Measurements from ENCODE around the gene NPTXR. TPM values are rescaled to one million over a fixed set of nuclear protein-coding genes. Genes with fewer than 3 reads are reported as not detected.
"Not testable (repeated sequence)": the region's sequence is repeated elsewhere in the genome, so short reads cannot be mapped to it uniquely, and the experiment has no call there.

The NPTXR gene
- total and polyA plus RNA-seq, 7 donors: under 0.01 to 14.4 (median 4.2) TPM; not detected in 1

GRCh38 chr22:38817196-38817595 lies 26.6 kb downstream of the NPTXR start:
- Histone ChIP-seq H3K9me3 (no peaks in the 10 kb centered on the region), H3K4me1 (no peaks in the 10 kb centered on the region), H3K27ac (no peak overlapping the region), H3K4me3 (no peak overlapping the region), H3K36me3 (no peaks in the 10 kb centered on the region), H3K27me3 (no peaks in the 10 kb centered on the region)
- TF ChIP-seq POLR2A (IDR thresholded peaks at IDR 0.05): no peak
- TF ChIP-seq CTCF (IDR thresholded peaks at IDR 0.05): no peak
- TF ChIP-seq POLR2AphosphoS5 (IDR thresholded peaks at IDR 0.05): no peak
- TF ChIP-seq EP300 (IDR thresholded peaks at IDR 0.05): no peak
- intact Hi-C loops (cut with DNase I): no loop called here
- no peak for DNase-seq
- 80 to 91% methylated on average over 6 of the region's 6 CpGs for WGBS, 2 donors

- WGBS, 2 donors: 48 to 69% methylated on average over 1 of the region's 1 CpG
- Histone ChIP-seq H3K27me3 (no peaks in the 10 kb centered on the region), H3K9me3 (no peaks in the 10 kb centered on the region), H3K4me3 (no peak overlapping the region), H3K4me1 (no peaks in the 10 kb centered on the region), H3K36me3 (no peaks in the 10 kb centered on the region), H3K27ac (no peak overlapping the region)
- DNase-seq: no peak
- intact Hi-C loops (cut with DNase I): no loop called here
- TF ChIP-seq CTCF (IDR thresholded peaks at IDR 0.05): no peak
- no peak for TF ChIP-seq POLR2AphosphoS5 (IDR thresholded peaks at IDR 0.05)
- no peak for TF ChIP-seq EP300 (IDR thresholded peaks at IDR 0.05)
- TF ChIP-seq POLR2A (IDR thresholded peaks at IDR 0.05): no peak
Measured at GRCh38 chr22:38815842-38816241, 28.0 kb downstream of the NPTXR start.

- Histone ChIP-seq H3K4me3 (no peak overlapping the region), H3K9me3 (peaks cover 0 to 3% (median 0%) of the 10 kb centered on the region in 4 donors), H3K4me1 (no peaks in the 10 kb centered on the region), H3K36me3 (no peaks in the 10 kb centered on the region), H3K27ac (no peak overlapping the region), H3K27me3 (no peaks in the 10 kb centered on the region)
- WGBS, 2 donors: 79 to 86% methylated on average over 2 of the region's 2 CpGs
- DNase-seq: no peak
- intact Hi-C loops (cut with DNase I): no loop called here
- TF ChIP-seq POLR2AphosphoS5 (IDR thresholded peaks at IDR 0.05): no peak
- TF ChIP-seq POLR2A (IDR thresholded peaks at IDR 0.05): no peak
- TF ChIP-seq CTCF (IDR thresholded peaks at IDR 0.05): no peak
- TF ChIP-seq EP300 (IDR thresholded peaks at IDR 0.05): no peak
Measured at GRCh38 chr22:38811241-38811640, 32.6 kb downstream of the NPTXR start.

- intact Hi-C loops (cut with DNase I); H3K9me3 ChIP-seq; H3K4me3 ChIP-seq; H3K4me1 ChIP-seq; H3K27me3 ChIP-seq; H3K27ac ChIP-seq; H3K36me3 ChIP-seq: not testable (repeated sequence)
- peak; percentile 14 for DNase-seq
- 76 to 82% methylated on average over 8 of the region's 8 CpGs for WGBS, 2 donors
Measured at GRCh38 chr22:38805041-38805593, 38.7 kb downstream of the NPTXR start.

- H3K4me1 ChIP-seq: peaks cover 0 to 7% (median 0%) of the 10 kb centered on the region in 4 donors
- no peak overlapping the region for H3K27ac ChIP-seq
- H3K27me3 ChIP-seq: peaks cover 0 to 3% (median 0%) of the 10 kb centered on the region in 3 donors
- H3K36me3 ChIP-seq: no peaks in the 10 kb centered on the region
- H3K9me3 ChIP-seq: no peaks in the 10 kb centered on the region
- intact Hi-C loops (cut with DNase I): no loop called here
- WGBS, 2 donors: 25 to 40% methylated on average over 10 of the region's 10 CpGs
- TF ChIP-seq CTCF (IDR thresholded peaks at IDR 0.05): no peak
- peak in 1 of 4 donors; percentile 25 for TF ChIP-seq POLR2AphosphoS5 (IDR thresholded peaks at IDR 0.05)
- peak; percentile 85 for DNase-seq
- H3K4me3 ChIP-seq: no peak overlapping the region
Measured at GRCh38 chr22:38802671-38803121, 41.1 kb downstream of the NPTXR start.
